Measurements from ENCODE around the gene PSENEN. TPM values are rescaled to one million over a fixed set of nuclear protein-coding genes. Genes with fewer than 3 reads are reported as not detected.

PSENEN gene
- total RNA-seq, 1 experiment from 2014 or later = 69.7 TPM

- no CpG with 5 or more reads among the region's 5 CpGs for WGBS (ENCODE audit: extremely low coverage, insufficient read length, low lambda C conversion rate)
- Histone ChIP-seq H3K56ac (ENCODE audit: insufficient read length, low read depth, low read length) (no peak overlapping the region), H3K27me3 (ENCODE audit: insufficient read depth, low read length) (no peaks in the 10 kb centered on the region), H2BK15ac (ENCODE audit: low read depth, low read length) (no peak overlapping the region), H3K79me2 (ENCODE audit: insufficient read depth, low read length) (no peaks in the 10 kb centered on the region), H2AFZ (ENCODE audit: low read length) (no peak overlapping the region), H3K79me1 (ENCODE audit: insufficient read depth, low read depth, low read length, poor library complexity, severe bottlenecking) (peaks cover 3% of the 10 kb centered on the region), H2BK12ac (ENCODE audit: insufficient read length, low read depth, low read length) (no peak overlapping the region), H2BK20ac (ENCODE audit: low read depth, low read length, poor library complexity, severe bottlenecking) (no peak overlapping the region), H2BK120ac (ENCODE audit: low read depth, low read length, poor library complexity, severe bottlenecking) (no peak overlapping the region), H3K9ac (ENCODE audit: extremely low read depth, insufficient read length, low read length) (no peak overlapping the region), H4K91ac (ENCODE audit: insufficient read length, low read depth, low read length) (no peak overlapping the region), H2BK5ac (ENCODE audit: insufficient read length, low read length) (no peak overlapping the region), H3K23ac (ENCODE audit: insufficient read length, low read depth, low read length) (no peak overlapping the region), H3K4me1 (ENCODE audit: insufficient read depth, low read length) (peaks cover 4% of the 10 kb centered on the region; the same call in 1 of the 2 replicates), H3K27ac (ENCODE audit: insufficient read length, low read depth, low read length) (no peak overlapping the region), H3K4ac (ENCODE audit: low read depth, low read length) (no peak overlapping the region), H4K20me1 (ENCODE audit: control insufficient read depth, insufficient read depth, insufficient read length) (no peaks in the 10 kb centered on the region), H2AK5ac (ENCODE audit: insufficient read length, low read length) (no peak overlapping the region), H3K4me2 (ENCODE audit: insufficient read depth, insufficient read length, low read length) (no peak overlapping the region), H3K23me2 (ENCODE audit: insufficient read length, low read depth, low read length, poor library complexity, severe bottlenecking) (peaks cover 10% of the 10 kb centered on the region), H3K14ac (ENCODE audit: insufficient read depth, low read length) (no peak overlapping the region), H4K5ac (ENCODE audit: insufficient read length, low read depth, low read length) (no peak overlapping the region), H4K8ac (replicated peaks; ENCODE audit: insufficient read length, low read depth, low read length) (no peak overlapping the region), H3K18ac (ENCODE audit: insufficient read length, low read depth, low read length) (no peak overlapping the region), H3T11ph (ENCODE audit: low read length) (no peak overlapping the region), H3K9me3 (ENCODE audit: control insufficient read depth, low read depth, low read length) (no peaks in the 10 kb centered on the region)
- Mint-ChIP-seq H3K4me1 (peaks cover 17 to 24% of the 10 kb centered on the region in 2 experiments), H3K4me3 (no peak overlapping the region; a peak in 1 of 5 replicates), H3K27me3 (ENCODE audit: low read depth) (peaks cover 3% of the 10 kb centered on the region), H3K36me3 (ENCODE audit: insufficient read depth in 1 of 3, low read depth in 3 of 3) (peaks cover 0 to 8% (median 6%) of the 10 kb centered on the region in 3 experiments; a peak in 3 of 7 replicates), H3K9me3 (no peaks in the 10 kb centered on the region), H3K27ac (no peak overlapping the region)
- TF ChIP-seq, protein P1, sequence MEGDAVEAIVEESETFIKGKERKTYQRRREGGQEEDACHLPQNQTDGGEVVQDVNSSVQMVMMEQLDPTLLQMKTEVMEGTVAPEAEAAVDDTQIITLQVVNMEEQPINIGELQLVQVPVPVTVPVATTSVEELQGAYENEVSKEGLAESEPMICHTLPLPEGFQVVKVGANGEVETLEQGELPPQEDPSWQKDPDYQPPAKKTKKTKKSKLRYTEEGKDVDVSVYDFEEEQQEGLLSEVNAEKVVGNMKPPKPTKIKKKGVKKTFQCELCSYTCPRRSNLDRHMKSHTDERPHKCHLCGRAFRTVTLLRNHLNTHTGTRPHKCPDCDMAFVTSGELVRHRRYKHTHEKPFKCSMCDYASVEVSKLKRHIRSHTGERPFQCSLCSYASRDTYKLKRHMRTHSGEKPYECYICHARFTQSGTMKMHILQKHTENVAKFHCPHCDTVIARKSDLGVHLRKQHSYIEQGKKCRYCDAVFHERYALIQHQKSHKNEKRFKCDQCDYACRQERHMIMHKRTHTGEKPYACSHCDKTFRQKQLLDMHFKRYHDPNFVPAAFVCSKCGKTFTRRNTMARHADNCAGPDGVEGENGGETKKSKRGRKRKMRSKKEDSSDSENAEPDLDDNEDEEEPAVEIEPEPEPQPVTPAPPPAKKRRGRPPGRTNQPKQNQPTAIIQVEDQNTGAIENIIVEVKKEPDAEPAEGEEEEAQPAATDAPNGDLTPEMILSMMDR (conservative IDR thresholded peaks at IDR 0.05) = no peak
- no peak for DNase-seq
These were observed 4.7 kb downstream of the PSENEN start for GRCh38 chr19:35750167-35750566.
